CD14-positive monocyte (primary cell): ENCODE data around the gene POLD2. TPM values are rescaled to one million over a fixed set of nuclear protein-coding genes. Genes with fewer than 3 reads are reported as not detected.
A peak's percentile ranks its signal among the peaks of the same experiment; 100 is the strongest.

Experiments
- DNase-seq, 3 donors: peaks; one replicate each; pipeline ENCODE4 v3.0.0-alpha.2; 2011 to 2022
- H2AFZ ChIP-seq: 2 replicates; pipeline ENCODE4 v1.6.0; 2012; ENCODE audit warnings: mild to moderate bottlenecking, low read depth, low read length, inconsistent platforms; ENCODE audit not compliant: insufficient read depth, poor library complexity, severe bottlenecking
- H3K27ac ChIP-seq, 2 donors: 1 replicate in 1 of 2; 2 replicates in 1 of 2; pipeline ENCODE4 v1.5.1; 2012 to 2013; ENCODE audit warnings: low read length in 2 of 2, control low read depth in 1 of 2, inconsistent platforms in 1 of 2, low read depth in 1 of 2, mild to moderate bottlenecking in 1 of 2
- H3K27me3 ChIP-seq, 2 donors: one replicate each; pipeline versions ENCODE4 v1.6.0 to v1.6.1; 2011 to 2013; ENCODE audit warnings: low read length in 2 of 2; ENCODE audit not compliant: control insufficient read depth in 2 of 2, insufficient read depth in 2 of 2
- H3K36me3 ChIP-seq, 2 donors: replicated peaks in 1 of 2; 1 replicate in 1 of 2; 2 replicates in 1 of 2; pipeline versions ENCODE4 v1.5.1 to v1.6.1; 2012 to 2013; ENCODE audit warnings: low read length in 2 of 2, control low read depth in 1 of 2, inconsistent platforms in 1 of 2, mild to moderate bottlenecking in 1 of 2; ENCODE audit not compliant: insufficient read depth in 2 of 2, control insufficient read depth in 1 of 2
- H3K4me1 ChIP-seq, 2 donors: 1 replicate in 1 of 2; 2 replicates in 1 of 2; pipeline versions ENCODE4 v1.5.1 to v1.6.1; 2012 to 2013; ENCODE audit warnings: low read length in 2 of 2, control low read depth in 1 of 2, inconsistent platforms in 1 of 2, mild to moderate bottlenecking in 1 of 2, moderate library complexity in 1 of 2; ENCODE audit not compliant: insufficient read depth in 2 of 2, control insufficient read depth in 1 of 2
- H3K4me2 ChIP-seq: replicated peaks from 2 replicates; pipeline ENCODE3; 2012; ENCODE audit warnings: low read length, moderate library complexity, mild to moderate bottlenecking; ENCODE audit not compliant: poor library complexity, severe bottlenecking; ENCODE audit errors: extremely low read depth
- H3K4me3 ChIP-seq, 3 experiments: fragments of 200-600 bp in 1 of 3; sonication (generic) in 1 of 3; replicated peaks in 1 of 3; 1 replicate in 2 of 3; 2 replicates in 1 of 3; pipeline ENCODE4 v1.5.1; 2011 to 2013; ENCODE audit warnings: low read length in 3 of 3, mild to moderate bottlenecking in 3 of 3, control low read depth in 2 of 3, low read depth in 2 of 3, inconsistent platforms in 1 of 3, moderate library complexity in 1 of 3
- H3K79me2 ChIP-seq: 2 replicates; pipeline ENCODE4 v1.6.0; 2012; ENCODE audit warnings: mild to moderate bottlenecking, control low read depth, inconsistent platforms, low read length, moderate library complexity; ENCODE audit not compliant: insufficient read depth
- H3K9ac ChIP-seq: 2 replicates; pipeline ENCODE4 v1.6.0; 2017; ENCODE audit warnings: low read length, mild to moderate bottlenecking; ENCODE audit not compliant: insufficient read depth, poor library complexity, severe bottlenecking
- H3K9me3 ChIP-seq, 2 donors: replicated peaks in 1 of 2; 1 replicate in 1 of 2; 2 replicates in 1 of 2; pipeline versions ENCODE4 v1.5.1 to v1.6.1; 2012 to 2013; ENCODE audit warnings: low read length in 2 of 2, control low read depth in 1 of 2; ENCODE audit not compliant: control insufficient read depth in 1 of 2, insufficient read depth in 1 of 2
- H4K20me1 ChIP-seq: 2 replicates; pipeline ENCODE4 v1.6.0; 2012; ENCODE audit warnings: mild to moderate bottlenecking, low read length, control low read depth, moderate library complexity; ENCODE audit not compliant: insufficient read depth
- H3K27ac Mint-ChIP-seq, 7 donors: one replicate each; pipeline ENCODE4 v1.8.0; 2020; ENCODE audit warnings: mild to moderate bottlenecking in 7 of 7, mixed read lengths in 7 of 7, moderate library complexity in 6 of 7, inconsistent platforms in 2 of 7
- H3K27me3 Mint-ChIP-seq, 3 donors: one replicate each; pipeline ENCODE4 v1.8.0; 2021 to 2022; ENCODE audit warnings: low read depth in 3 of 3, mild to moderate bottlenecking in 3 of 3, mixed read lengths in 3 of 3, moderate library complexity in 3 of 3, inconsistent platforms in 1 of 3
- H3K36me3 Mint-ChIP-seq, 2 donors: one replicate each; pipeline ENCODE4 v1.8.0; 2020; ENCODE audit warnings: mixed read lengths in 2 of 2, inconsistent platforms in 1 of 2, mild to moderate bottlenecking in 1 of 2
- H3K4me1 Mint-ChIP-seq: one replicate; pipeline ENCODE4 v1.8.0; 2020; ENCODE audit warnings: mild to moderate bottlenecking, mixed read lengths
- H3K4me3 Mint-ChIP-seq, 2 donors: one replicate each; pipeline ENCODE4 v1.8.0; 2020; ENCODE audit warnings: mild to moderate bottlenecking in 2 of 2, mixed read lengths in 2 of 2, moderate library complexity in 1 of 2
- H3K9me3 Mint-ChIP-seq, 7 donors: one replicate each; pipeline ENCODE4 v1.8.0; 2020 to 2022; ENCODE audit warnings: mixed read lengths in 7 of 7, mild to moderate bottlenecking in 6 of 7, moderate library complexity in 6 of 7, inconsistent platforms in 2 of 7
- CTCF ChIP-seq: fragments of 200-600 bp; IDR thresholded peaks from one replicate; pipeline ENCODE4 v1.8.0; 2022; ENCODE audit warnings: antibody characterized with exemption, mild to moderate bottlenecking
- WGBS: methylation state at CpG from one replicate; pipeline ENCODE4 v1.1.5; 2013; ENCODE audit warnings: missing lambda C conversion rate; ENCODE audit not compliant: insufficient coverage; 5-methylcytosine and 5-hydroxymethylcytosine counted together
- intact Hi-C, 2 donors: fragments of 100-400 bp; cut with micrococcal nuclease; formaldehyde crosslinking; loops; one replicate each; pipeline versions ENCODE4 v1.15.0 to v1.15.1; 2023
- polyA plus RNA-seq, 3 donors: library from polyadenylated mRNA; depleted of rRNA in 1 of 3; unstranded in 2 of 3; stranded (reverse) in 1 of 3; fragments of 300-500 nt in 2 of 3; fragments of >200 nt in 1 of 3; fragmentation: Illumina TruSeq in 2 of 3; gene quantifications; 1 replicate in 2 of 3; 2 replicates in 1 of 3; pipeline ENCODE4 v1.2.3, GENCODE V29; 2012 to 2021
- small RNA-seq: library from RNA; depleted of rRNA; stranded (forward); fragments of <200 nt; gene quantifications from one replicate; pipeline ENCODE3, GENCODE V24; 2012; ENCODE audit warnings: low read depth; ENCODE audit not compliant: insufficient read length

Gene POLD2
- polyA plus RNA-seq, 3 donors, result 24.1 to 27.1 (median 25.7) TPM

GRCh38 chr7:44064791-44065430 is 58.4 kb downstream of the POLD2 start:
- no peak overlapping the region for H3K4me2 ChIP-seq
- no peak overlapping the region for H3K27ac ChIP-seq
- no peak overlapping the region for H3K4me3 ChIP-seq
- no peaks in the 10 kb centered on the region for H3K9me3 ChIP-seq
- no peaks in the 10 kb centered on the region for H3K4me1 ChIP-seq
- peaks cover 0 to 3% (median 0%) of the 10 kb centered on the region in 7 donors for H3K9me3 Mint-ChIP-seq
- H3K4me1 Mint-ChIP-seq, result peaks cover 12% of the 10 kb centered on the region
- TF ChIP-seq CTCF, result no peak
- H3K36me3 Mint-ChIP-seq, result peaks cover 21 to 23% of the 10 kb centered on the region in 2 donors
- no peak overlapping the region for H2AFZ ChIP-seq
- H4K20me1 ChIP-seq, result peaks cover 78% of the 10 kb centered on the region
- peaks cover 2 to 24% (median 4%) of the 10 kb centered on the region in 3 donors for H3K27me3 Mint-ChIP-seq
- H3K36me3 ChIP-seq, result peaks cover 26 to 27% of the 10 kb centered on the region in 2 donors
- H3K27me3 ChIP-seq, result no peaks in the 10 kb centered on the region
- no peak for DNase-seq
- WGBS, result 38% methylated on average over 27 of the region's 33 CpGs
- no peaks in the 10 kb centered on the region for H3K79me2 ChIP-seq
- H3K9ac ChIP-seq, result no peak overlapping the region
- intact Hi-C loops, result no loop called here
- no peak overlapping the region for H3K4me3 Mint-ChIP-seq
- H3K27ac Mint-ChIP-seq, result peak overlapping the region in 1 of 7 donors; percentile 8

Small RNAs within 50 kb of the gene (small RNA-seq; reads per million reads assigned to genes)
- not detected for gene RNA5SP230

Other genes with a start within 250 kb of the POLD2 start
- gene URGCP, start 217.0 kb downstream of the POLD2 start, polyA plus RNA-seq, result 1 to 10 TPM; 5.7 to 6.8 (median 5.9) TPM
- 10 to 100 TPM in 1 of 3 donors, 1 to 10 TPM in 2; 8.2 to 10.9 (median 8.8) TPM for gene UBE2D4, start 197.1 kb downstream of the POLD2 start, polyA plus RNA-seq
- not detected for gene SPDYE1, start 125.7 kb downstream of the POLD2 start, polyA plus RNA-seq
- 100 to 1,000 TPM; 228 to 321 (median 304) TPM for gene DBNL, start 78.8 kb downstream of the POLD2 start, polyA plus RNA-seq
- gene PGAM2, start 58.0 kb downstream of the POLD2 start, polyA plus RNA-seq, result under 1 TPM in 1 of 3 donors, not detected in 2; 0.13 TPM
- 10 to 100 TPM in 1 of 3 donors, 1 to 10 TPM in 2; 4.8 to 27.7 (median 4.8) TPM for gene POLM, start 41.0 kb downstream of the POLD2 start, polyA plus RNA-seq
- gene AEBP1, start 19.2 kb downstream of the POLD2 start, polyA plus RNA-seq, result under 1 TPM in 1 of 3 donors, not detected in 2; 0.08 TPM
- gene MYL7, start 17.8 kb upstream of the POLD2 start, polyA plus RNA-seq, result not detected
- not detected for gene GCK, start 65.9 kb upstream of the POLD2 start, polyA plus RNA-seq
- gene YKT6, start 77.4 kb upstream of the POLD2 start, polyA plus RNA-seq, result 10 to 100 TPM; 26.4 to 45.7 (median 35.2) TPM
- under 1 TPM in 1 of 3 donors, not detected in 2; 0.13 TPM for gene CAMK2B, start 202.0 kb upstream of the POLD2 start, polyA plus RNA-seq